ENCODE measurements around the gene SLC17A3. TPM values are rescaled to one million over a fixed set of nuclear protein-coding genes. Genes with fewer than 3 reads are reported as not detected.

Gene SLC17A3
- total RNA-seq, 1 experiment from 2014 or later: not detected

GRCh38 chr6:25844518-25844917 lies 29.5 kb downstream of the SLC17A3 start (continued):
- TF ChIP-seq, protein P1, sequence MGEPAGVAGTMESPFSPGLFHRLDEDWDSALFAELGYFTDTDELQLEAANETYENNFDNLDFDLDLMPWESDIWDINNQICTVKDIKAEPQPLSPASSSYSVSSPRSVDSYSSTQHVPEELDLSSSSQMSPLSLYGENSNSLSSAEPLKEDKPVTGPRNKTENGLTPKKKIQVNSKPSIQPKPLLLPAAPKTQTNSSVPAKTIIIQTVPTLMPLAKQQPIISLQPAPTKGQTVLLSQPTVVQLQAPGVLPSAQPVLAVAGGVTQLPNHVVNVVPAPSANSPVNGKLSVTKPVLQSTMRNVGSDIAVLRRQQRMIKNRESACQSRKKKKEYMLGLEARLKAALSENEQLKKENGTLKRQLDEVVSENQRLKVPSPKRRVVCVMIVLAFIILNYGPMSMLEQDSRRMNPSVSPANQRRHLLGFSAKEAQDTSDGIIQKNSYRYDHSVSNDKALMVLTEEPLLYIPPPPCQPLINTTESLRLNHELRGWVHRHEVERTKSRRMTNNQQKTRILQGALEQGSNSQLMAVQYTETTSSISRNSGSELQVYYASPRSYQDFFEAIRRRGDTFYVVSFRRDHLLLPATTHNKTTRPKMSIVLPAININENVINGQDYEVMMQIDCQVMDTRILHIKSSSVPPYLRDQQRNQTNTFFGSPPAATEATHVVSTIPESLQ (CRISPR knock-in tag; IDR thresholded peaks at IDR 0.05): no peak
- TF ChIP-seq CDX4 (CRISPR knock-in tag; IDR thresholded peaks at IDR 0.05; ENCODE audit: borderline replicate concordance): no peak
- no peak for TF ChIP-seq IRF2 (CRISPR knock-in tag; IDR thresholded peaks at IDR 0.05; ENCODE audit: borderline replicate concordance, low read depth)
- TF ChIP-seq, protein P2, sequence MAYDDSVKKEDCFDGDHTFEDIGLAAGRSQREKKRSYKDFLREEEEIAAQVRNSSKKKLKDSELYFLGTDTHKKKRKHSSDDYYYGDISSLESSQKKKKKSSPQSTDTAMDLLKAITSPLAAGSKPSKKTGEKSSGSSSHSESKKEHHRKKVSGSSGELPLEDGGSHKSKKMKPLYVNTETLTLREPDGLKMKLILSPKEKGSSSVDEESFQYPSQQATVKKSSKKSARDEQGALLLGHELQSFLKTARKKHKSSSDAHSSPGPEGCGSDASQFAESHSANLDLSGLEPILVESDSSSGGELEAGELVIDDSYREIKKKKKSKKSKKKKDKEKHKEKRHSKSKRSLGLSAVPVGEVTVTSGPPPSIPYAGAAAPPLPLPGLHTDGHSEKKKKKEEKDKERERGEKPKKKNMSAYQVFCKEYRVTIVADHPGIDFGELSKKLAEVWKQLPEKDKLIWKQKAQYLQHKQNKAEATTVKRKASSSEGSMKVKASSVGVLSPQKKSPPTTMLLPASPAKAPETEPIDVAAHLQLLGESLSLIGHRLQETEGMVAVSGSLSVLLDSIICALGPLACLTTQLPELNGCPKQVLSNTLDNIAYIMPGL (CRISPR knock-in tag; IDR thresholded peaks at IDR 0.05): no peak
- TF ChIP-seq TEAD1 (CRISPR knock-in tag; IDR thresholded peaks at IDR 0.05): no peak
- TF ChIP-seq FOXJ3 (CRISPR knock-in tag; IDR thresholded peaks at IDR 0.05; ENCODE audit: borderline replicate concordance): no peak
- TF ChIP-seq GABPB1 (CRISPR knock-in tag; IDR thresholded peaks at IDR 0.05): no peak
- no peak for TF ChIP-seq MYBL2 (CRISPR knock-in tag; IDR thresholded peaks at IDR 0.05)

- H3K36me3 Mint-ChIP-seq: no peaks in the 10 kb centered on the region
- no peaks in the 10 kb centered on the region for H3K27me3 Mint-ChIP-seq (ENCODE audit: low read depth)
- ChIA-PET CTCF (no interaction called here), POLR2A (no interaction called here)
- no peak for DNase-seq (ENCODE audit: low spot score)
- no peak overlapping the region for H3K27ac Mint-ChIP-seq
- H3K9me3 Mint-ChIP-seq: peaks cover 3% of the 10 kb centered on the region; the same call in 1 of the 2 replicates
- H3K4me1 Mint-ChIP-seq: no peaks in the 10 kb centered on the region
- TF ChIP-seq, protein P3, sequence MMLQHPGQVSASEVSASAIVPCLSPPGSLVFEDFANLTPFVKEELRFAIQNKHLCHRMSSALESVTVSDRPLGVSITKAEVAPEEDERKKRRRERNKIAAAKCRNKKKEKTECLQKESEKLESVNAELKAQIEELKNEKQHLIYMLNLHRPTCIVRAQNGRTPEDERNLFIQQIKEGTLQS (CRISPR knock-in tag; conservative IDR thresholded peaks at IDR 0.05): no peak
- TF ChIP-seq ELF4 (CRISPR knock-in tag; IDR thresholded peaks at IDR 0.05; ENCODE audit: low read depth): no peak
- TF ChIP-seq IRF2 (CRISPR knock-in tag; IDR thresholded peaks at IDR 0.05; ENCODE audit: borderline replicate concordance, low read depth): no peak
- no peak for TF ChIP-seq SMAD4 (CRISPR knock-in tag; IDR thresholded peaks at IDR 0.05)
- TF ChIP-seq, protein P2 (CRISPR knock-in tag; IDR thresholded peaks at IDR 0.05): no peak
- no peak for TF ChIP-seq JUN (CRISPR knock-in tag; IDR thresholded peaks at IDR 0.05)
- no peak for TF ChIP-seq SOX15 (CRISPR knock-in tag; IDR thresholded peaks at IDR 0.05)
- ATAC-seq: no peak
- no peak overlapping the region for H3K4me3 Mint-ChIP-seq
Observed at GRCh38 chr6:25842526-25842925, 31.5 kb downstream of the SLC17A3 start.

- DNase-seq (ENCODE audit: low spot score) (no peak), ATAC-seq (no peak)
- ChIA-PET POLR2A (no interaction called here), CTCF (no interaction called here)
- Mint-ChIP-seq H3K27ac (peak overlapping the region; percentile 4; the same call in 1 of the 2 replicates), H3K4me1 (no peaks in the 10 kb centered on the region), H3K4me3 (no peak overlapping the region), H3K9me3 (no peaks in the 10 kb centered on the region), H3K36me3 (no peaks in the 10 kb centered on the region), H3K27me3 (ENCODE audit: low read depth) (no peaks in the 10 kb centered on the region)
- TF ChIP-seq SMAD3 (CRISPR knock-in tag; IDR thresholded peaks at IDR 0.05; ENCODE audit: borderline replicate concordance) (no peak), PRDM15 (CRISPR knock-in tag; IDR thresholded peaks at IDR 0.05) (no peak), OVOL2 (CRISPR knock-in tag; IDR thresholded peaks at IDR 0.05; ENCODE audit: borderline replicate concordance) (no peak), NR2C2 (CRISPR knock-in tag; IDR thresholded peaks at IDR 0.05) (no peak), NR3C1 (CRISPR knock-in tag; conservative IDR thresholded peaks at IDR 0.05; ENCODE audit: low read depth) (no peak)
- TF ChIP-seq, protein P4, sequence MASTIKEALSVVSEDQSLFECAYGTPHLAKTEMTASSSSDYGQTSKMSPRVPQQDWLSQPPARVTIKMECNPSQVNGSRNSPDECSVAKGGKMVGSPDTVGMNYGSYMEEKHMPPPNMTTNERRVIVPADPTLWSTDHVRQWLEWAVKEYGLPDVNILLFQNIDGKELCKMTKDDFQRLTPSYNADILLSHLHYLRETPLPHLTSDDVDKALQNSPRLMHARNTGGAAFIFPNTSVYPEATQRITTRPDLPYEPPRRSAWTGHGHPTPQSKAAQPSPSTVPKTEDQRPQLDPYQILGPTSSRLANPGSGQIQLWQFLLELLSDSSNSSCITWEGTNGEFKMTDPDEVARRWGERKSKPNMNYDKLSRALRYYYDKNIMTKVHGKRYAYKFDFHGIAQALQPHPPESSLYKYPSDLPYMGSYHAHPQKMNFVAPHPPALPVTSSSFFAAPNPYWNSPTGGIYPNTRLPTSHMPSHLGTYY (CRISPR knock-in tag; IDR thresholded peaks at IDR 0.05): no peak
- TF ChIP-seq, protein P5, sequence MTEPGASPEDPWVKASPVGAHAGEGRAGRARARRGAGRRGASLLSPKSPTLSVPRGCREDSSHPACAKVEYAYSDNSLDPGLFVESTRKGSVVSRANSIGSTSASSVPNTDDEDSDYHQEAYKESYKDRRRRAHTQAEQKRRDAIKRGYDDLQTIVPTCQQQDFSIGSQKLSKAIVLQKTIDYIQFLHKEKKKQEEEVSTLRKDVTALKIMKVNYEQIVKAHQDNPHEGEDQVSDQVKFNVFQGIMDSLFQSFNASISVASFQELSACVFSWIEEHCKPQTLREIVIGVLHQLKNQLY (CRISPR knock-in tag; IDR thresholded peaks at IDR 0.05): no peak
Observed at GRCh38 chr6:25835442-25836283, 38.4 kb downstream of the SLC17A3 start.
